Keratinocyte (primary cell): ENCODE measurements around the gene CTF1. TPM values are rescaled to one million over a fixed set of nuclear protein-coding genes. Genes with fewer than 3 reads are reported as not detected.

Experiments
- DNase-seq: peaks from one replicate; pipeline ENCODE4 v3.0.0-alpha.2; 2011; ENCODE audit warnings: low read depth, missing footprints, low spot score
- FAIRE-seq: peaks from 2 replicates; lab custom pipeline; 2011; peaks lifted over from hg19 to GRCh38; lab: Jason Lieb, UNC
- H2AFZ ChIP-seq: 2 replicates; pipeline ENCODE4 v1.6.0; 2012; ENCODE audit warnings: low read length, control low read depth, inconsistent platforms; ENCODE audit not compliant: control insufficient read depth
- H3K27ac ChIP-seq: 2 replicates; pipeline ENCODE4 v1.5.1; 2011; ENCODE audit warnings: low read length; ENCODE audit not compliant: control insufficient read depth, insufficient read depth
- H3K27me3 ChIP-seq: 3 replicates; pipeline ENCODE4 v1.6.0; 2011; ENCODE audit warnings: low read length; ENCODE audit not compliant: control insufficient read depth, insufficient read depth; ENCODE audit errors: extremely low read depth
- H3K36me3 ChIP-seq, 2 experiments: 2 replicates in 1 of 2; 3 replicates in 1 of 2; pipeline ENCODE4 v1.5.1; 2011; ENCODE audit warnings: low read length in 2 of 2, mild to moderate bottlenecking in 1 of 2; ENCODE audit not compliant: control insufficient read depth in 2 of 2, insufficient read depth in 2 of 2; ENCODE audit errors: extremely low read depth in 1 of 2
- H3K4me1 ChIP-seq: 3 replicates; pipeline ENCODE4 v1.5.1; 2011; ENCODE audit warnings: low read length; ENCODE audit not compliant: control insufficient read depth, insufficient read depth; ENCODE audit errors: extremely low read depth
- H3K4me2 ChIP-seq: 3 replicates; pipeline ENCODE4 v1.6.0; 2011; ENCODE audit warnings: low read depth, low read length; ENCODE audit not compliant: control insufficient read depth, insufficient read depth; ENCODE audit errors: extremely low read depth
- H3K4me3 ChIP-seq, 3 experiments: fragments of 200-600 bp in 1 of 3; sonication (generic) in 1 of 3; 2 replicates in 2 of 3; 3 replicates in 1 of 3; pipeline ENCODE4 v1.5.1; 2011 to 2016; ENCODE audit warnings: low read length in 3 of 3, mild to moderate bottlenecking in 3 of 3, control low read depth in 2 of 3, inconsistent platforms in 1 of 3, low read depth in 1 of 3, mixed read lengths in 1 of 3, mixed run types in 1 of 3, moderate library complexity in 1 of 3; ENCODE audit not compliant: control insufficient read depth in 2 of 3, insufficient read depth in 2 of 3; ENCODE audit errors: extremely low read depth in 1 of 3
- H3K79me2 ChIP-seq: 2 replicates; pipeline ENCODE4 v1.6.0; 2012; ENCODE audit warnings: low read length; ENCODE audit not compliant: control insufficient read depth, insufficient read depth
- H3K9ac ChIP-seq: 3 replicates; pipeline ENCODE4 v1.6.0; 2011; ENCODE audit warnings: low read length; ENCODE audit not compliant: control insufficient read depth, insufficient read depth; ENCODE audit errors: extremely low read depth
- H3K9me1 ChIP-seq: 3 replicates; pipeline ENCODE4 v1.6.0; 2011; ENCODE audit warnings: low read length; ENCODE audit not compliant: control insufficient read depth, insufficient read depth; ENCODE audit errors: extremely low read depth
- H3K9me3 ChIP-seq: 2 replicates; pipeline ENCODE4 v1.5.1; 2012; ENCODE audit warnings: low read depth, low read length; ENCODE audit not compliant: control insufficient read depth
- H4K20me1 ChIP-seq: 3 replicates; pipeline ENCODE4 v1.6.0; 2011; ENCODE audit warnings: low read length; ENCODE audit not compliant: control insufficient read depth, insufficient read depth; ENCODE audit errors: extremely low read depth
- EZH2 ChIP-seq: IDR thresholded peaks from one replicate; pipeline ENCODE4 v1.6.1; 2012; ENCODE audit warnings: inconsistent platforms, mild to moderate bottlenecking, low read length, moderate library complexity
- dilution Hi-C: fragments of 300-500 bp; cut with MboI; formaldehyde crosslinking; loops from one replicate; pipeline ENCODE4 v1.7.0; 2020; ENCODE audit warnings: low sequenced_read_pairs; ENCODE audit not compliant: extremely low pct_ligation_motif_present
- polyA plus RNA-seq, 5 experiments: library from polyadenylated mRNA; depleted of rRNA in 3 of 5; stranded (reverse) in 3 of 5; stranded (forward) in 1 of 5; unstranded in 1 of 5; fragments of >200 nt; gene quantifications; 1 replicate in 1 of 5; 2 replicates in 3 of 5; 3 replicates in 1 of 5; pipeline versions ENCODE4 v1.2.1 to v1.2.3, GENCODE V29; 2011 to 2012; ENCODE audit warnings: missing spikeins in 2 of 5, low read depth in 1 of 5, low replicate concordance in 1 of 5
- TF ChIP-seq, protein P1 (sequence below), 3 experiments: IDR thresholded peaks in 1 of 3; conservative IDR thresholded peaks in 1 of 3; optimal IDR thresholded peaks in 1 of 3; 2 replicates in 2 of 3; 3 replicates in 1 of 3; pipeline versions ENCODE3 to v1.5.1; 2011; ENCODE audit warnings: low read length in 3 of 3, mild to moderate bottlenecking in 3 of 3, moderate library complexity in 2 of 3, control low read depth in 1 of 3, inconsistent platforms in 1 of 3; ENCODE audit not compliant: insufficient read depth in 2 of 3; ENCODE audit errors: extremely low read depth in 1 of 3

The CTF1 gene
- polyA plus RNA-seq, 1 donor (not counting 4 experiments of a cell fraction or from before 2014, with no cell fraction given) = 2.1 TPM

- Histone ChIP-seq H3K4me1 (peaks cover 9% of the 10 kb centered on the region), H3K79me2 (no peaks in the 10 kb centered on the region), H3K4me2 (no peak overlapping the region), H3K27ac (no peak overlapping the region), H3K4me3 (no peak overlapping the region), H4K20me1 (no peaks in the 10 kb centered on the region), H3K36me3 (no peaks in the 10 kb centered on the region), H3K9me3 (no peaks in the 10 kb centered on the region), H2AFZ (no peak overlapping the region), H3K27me3 (no peaks in the 10 kb centered on the region), H3K9me1 (no peaks in the 10 kb centered on the region), H3K9ac (no peak overlapping the region)
- FAIRE-seq (no peak), DNase-seq (no peak)
- dilution Hi-C loops = no loop called here
- TF ChIP-seq, protein P1, sequence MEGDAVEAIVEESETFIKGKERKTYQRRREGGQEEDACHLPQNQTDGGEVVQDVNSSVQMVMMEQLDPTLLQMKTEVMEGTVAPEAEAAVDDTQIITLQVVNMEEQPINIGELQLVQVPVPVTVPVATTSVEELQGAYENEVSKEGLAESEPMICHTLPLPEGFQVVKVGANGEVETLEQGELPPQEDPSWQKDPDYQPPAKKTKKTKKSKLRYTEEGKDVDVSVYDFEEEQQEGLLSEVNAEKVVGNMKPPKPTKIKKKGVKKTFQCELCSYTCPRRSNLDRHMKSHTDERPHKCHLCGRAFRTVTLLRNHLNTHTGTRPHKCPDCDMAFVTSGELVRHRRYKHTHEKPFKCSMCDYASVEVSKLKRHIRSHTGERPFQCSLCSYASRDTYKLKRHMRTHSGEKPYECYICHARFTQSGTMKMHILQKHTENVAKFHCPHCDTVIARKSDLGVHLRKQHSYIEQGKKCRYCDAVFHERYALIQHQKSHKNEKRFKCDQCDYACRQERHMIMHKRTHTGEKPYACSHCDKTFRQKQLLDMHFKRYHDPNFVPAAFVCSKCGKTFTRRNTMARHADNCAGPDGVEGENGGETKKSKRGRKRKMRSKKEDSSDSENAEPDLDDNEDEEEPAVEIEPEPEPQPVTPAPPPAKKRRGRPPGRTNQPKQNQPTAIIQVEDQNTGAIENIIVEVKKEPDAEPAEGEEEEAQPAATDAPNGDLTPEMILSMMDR (optimal IDR thresholded peaks at IDR 0.05 in 1 of 3, IDR thresholded peaks at IDR 0.05 in 1 of 3, conservative IDR thresholded peaks at IDR 0.05 in 1 of 3; ENCODE audit: extremely low read depth in 1 of 3, insufficient read depth in 2 of 3, low read length in 3 of 3) = no peak
- no peak for TF ChIP-seq EZH2
These were observed 6.6 kb downstream of the CTF1 start for GRCh38 chr16:30903002-30903401.

GRCh38 chr16:30903596-30903995, 7.2 kb downstream of the CTF1 start:
- Histone ChIP-seq H3K27ac (no peak overlapping the region), H3K36me3 (no peaks in the 10 kb centered on the region), H3K27me3 (no peaks in the 10 kb centered on the region), H3K9me3 (no peaks in the 10 kb centered on the region), H4K20me1 (no peaks in the 10 kb centered on the region), H3K9ac (no peak overlapping the region), H3K79me2 (no peaks in the 10 kb centered on the region), H2AFZ (peak overlapping the region; percentile 36), H3K9me1 (no peaks in the 10 kb centered on the region), H3K4me1 (peaks cover 9% of the 10 kb centered on the region), H3K4me3 (no peak overlapping the region), H3K4me2 (no peak overlapping the region)
- FAIRE-seq (no peak), DNase-seq (no peak)
- TF ChIP-seq EZH2 = no peak
- TF ChIP-seq, protein P1 (optimal IDR thresholded peaks at IDR 0.05 in 1 of 3, IDR thresholded peaks at IDR 0.05 in 1 of 3, conservative IDR thresholded peaks at IDR 0.05 in 1 of 3; ENCODE audit: extremely low read depth in 1 of 3, insufficient read depth in 2 of 3, low read length in 3 of 3) = no peak
- dilution Hi-C loops = no loop called here
